ENCODE measurements around the gene TACC2. TPM values are rescaled to one million over a fixed set of nuclear protein-coding genes. Genes with fewer than 3 reads are reported as not detected.

TACC2 gene
- total and polyA plus RNA-seq, 2 experiments from 2014 or later: 75.7 to 98.0 TPM

DNA sequence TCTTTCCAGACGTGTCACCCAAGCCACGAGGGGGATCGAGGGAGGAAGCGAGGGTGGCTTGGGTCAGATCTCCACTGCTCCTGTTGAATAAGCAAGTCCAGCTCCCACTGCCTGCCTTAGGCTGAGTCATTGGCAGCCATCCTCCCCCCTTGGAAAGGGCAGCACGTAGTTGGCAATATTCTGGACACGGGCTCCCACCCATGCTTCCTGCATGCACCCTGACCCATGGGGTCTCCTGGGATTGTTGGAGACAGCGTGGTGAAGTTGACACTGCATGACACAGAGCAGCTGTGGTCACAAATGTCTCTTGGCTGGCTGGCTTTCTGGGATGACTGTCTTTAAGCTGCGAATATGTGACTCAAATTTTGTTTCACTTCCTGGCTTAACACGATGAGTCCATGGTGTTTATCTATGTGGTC is 293.3 kb downstream of the TACC2 start:
- Histone ChIP-seq H3K9me3 (ENCODE audit: low read depth) (no peaks in the 10 kb centered on the region), H3K4me1 (ENCODE audit: low read depth) (no peaks in the 10 kb centered on the region), H3K36me3 (no peaks in the 10 kb centered on the region), H3K27me3 (no peaks in the 10 kb centered on the region), H3K27ac (no peak overlapping the region), H3K4me3 (no peak overlapping the region)
- TF ChIP-seq CTCF (IDR thresholded peaks at IDR 0.05; ENCODE audit: low read depth, low read length): no peak
- DNase-seq (ENCODE audit: low read depth in 1 of 2, low spot score in 1 of 2): peak in 1 of 2 donors; percentile 24

DNA sequence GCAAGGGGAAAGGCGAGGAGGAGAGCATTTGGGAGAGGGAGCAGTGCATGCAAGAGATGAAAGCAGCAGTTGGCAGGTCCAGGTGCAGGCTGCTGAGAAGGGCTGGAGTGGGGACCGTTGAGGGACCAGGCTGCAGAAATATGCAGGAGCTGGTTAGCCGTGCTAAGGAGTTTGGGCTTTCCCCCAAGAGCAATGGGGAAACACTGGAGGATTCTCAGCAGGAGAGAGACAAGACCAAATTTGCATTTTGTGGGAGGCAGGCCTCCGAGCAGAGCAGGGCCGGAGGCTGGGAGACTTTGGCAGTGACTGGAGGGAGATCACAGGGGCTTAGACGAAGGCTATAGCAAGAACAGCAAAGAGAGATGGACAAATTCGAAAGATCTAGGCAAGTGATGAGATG is 293.9 kb downstream of the TACC2 start:
- Histone ChIP-seq H3K27me3 (no peaks in the 10 kb centered on the region), H3K4me1 (ENCODE audit: low read depth) (no peaks in the 10 kb centered on the region), H3K36me3 (no peaks in the 10 kb centered on the region), H3K27ac (no peak overlapping the region), H3K9me3 (ENCODE audit: low read depth) (no peaks in the 10 kb centered on the region), H3K4me3 (no peak overlapping the region)
- no peak for TF ChIP-seq CTCF (IDR thresholded peaks at IDR 0.05; ENCODE audit: low read depth, low read length)
- no peak for DNase-seq (ENCODE audit: low read depth in 1 of 2, low spot score in 1 of 2)

- DNase-seq (ENCODE audit: low read depth in 1 of 2, low spot score in 1 of 2): no peak
- Histone ChIP-seq H3K27ac (no peak overlapping the region), H3K9me3 (ENCODE audit: low read depth) (no peaks in the 10 kb centered on the region), H3K4me3 (no peak overlapping the region), H3K36me3 (no peaks in the 10 kb centered on the region), H3K4me1 (ENCODE audit: low read depth) (no peaks in the 10 kb centered on the region), H3K27me3 (no peaks in the 10 kb centered on the region)
- TF ChIP-seq CTCF (IDR thresholded peaks at IDR 0.05; ENCODE audit: low read depth, low read length): no peak
These were observed 296.8 kb downstream of the TACC2 start for GRCh38 chr10:122285506-122286444.

DNA sequence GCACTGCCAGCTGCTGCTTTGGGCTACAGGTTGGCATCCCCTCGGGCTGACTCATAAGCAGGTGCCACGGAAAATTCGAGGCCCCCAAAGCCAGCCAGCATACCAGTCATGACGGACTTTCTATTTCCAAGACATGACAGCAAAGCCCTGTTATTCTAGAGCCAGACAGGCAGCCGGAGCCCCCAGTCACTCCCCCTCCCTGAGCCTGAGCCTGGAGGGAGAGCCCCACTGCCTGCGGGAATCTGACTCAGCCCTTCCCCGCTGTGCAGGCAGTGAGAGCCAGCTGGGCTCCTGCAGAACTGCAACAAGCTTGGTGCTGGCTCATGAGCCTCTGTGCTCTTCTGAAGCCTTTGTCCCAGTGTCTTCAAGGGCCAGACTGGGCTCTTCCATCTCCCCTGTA is 297.9 kb downstream of the TACC2 start:
- DNase-seq (ENCODE audit: low read depth in 1 of 2, low spot score in 1 of 2): peak in 1 of 2 donors; percentile 53

GRCh38 chr10:122287570-122287969 is 298.6 kb downstream of the TACC2 start:
- Histone ChIP-seq H3K36me3 (no peaks in the 10 kb centered on the region), H3K27ac (no peak overlapping the region), H3K4me3 (no peak overlapping the region), H3K9me3 (ENCODE audit: low read depth) (no peaks in the 10 kb centered on the region), H3K27me3 (no peaks in the 10 kb centered on the region), H3K4me1 (ENCODE audit: low read depth) (no peaks in the 10 kb centered on the region)
- DNase-seq (ENCODE audit: low read depth in 1 of 2, low spot score in 1 of 2): no peak
- TF ChIP-seq CTCF (IDR thresholded peaks at IDR 0.05; ENCODE audit: low read depth, low read length): no peak

More for the DNA sequence above, 297.9 kb downstream of the TACC2 start:
- Histone ChIP-seq H3K9me3 (ENCODE audit: low read depth) (no peaks in the 10 kb centered on the region), H3K36me3 (no peaks in the 10 kb centered on the region), H3K27me3 (no peaks in the 10 kb centered on the region), H3K4me1 (ENCODE audit: low read depth) (no peaks in the 10 kb centered on the region), H3K27ac (no peak overlapping the region), H3K4me3 (no peak overlapping the region)
- TF ChIP-seq CTCF (IDR thresholded peaks at IDR 0.05; ENCODE audit: low read depth, low read length): no peak

Measured in cardiac muscle cell (in vitro differentiated cells and primary cell).